HepG2 (cell line): ENCODE results near the gene HSD17B8. TPM values are rescaled to one million over a fixed set of nuclear protein-coding genes. Genes with fewer than 3 reads are reported as not detected.

ENCODE experiments used
- ATF6 ChIP-seq: sonication (generic); formaldehyde crosslinking; conservative IDR thresholded peaks from 2 replicates; pipeline ENCODE4 v1.4.0; 2020; ENCODE audit warnings: missing genetic modification reagents
- HOMEZ ChIP-seq: IDR thresholded peaks from 2 replicates; pipeline ENCODE4 v1.6.1; 2016; ENCODE audit warnings: low read depth
- NCOA1 ChIP-seq: sonication (generic); formaldehyde crosslinking; IDR thresholded peaks from 2 replicates; pipeline ENCODE4 v1.9.0; 2021; ENCODE audit warnings: missing genetic modification reagents
- NFIB ChIP-seq: sonication (generic); formaldehyde crosslinking; IDR thresholded peaks from 2 replicates; pipeline ENCODE4 v1.9.0; 2021; ENCODE audit warnings: missing genetic modification reagents, mild to moderate bottlenecking, borderline replicate concordance
- NFYC ChIP-seq: IDR thresholded peaks from 2 replicates; pipeline ENCODE4 v1.6.1; 2016; ENCODE audit warnings: missing genetic modification reagents, missing compliant biosample characterization
- NR2C2 ChIP-seq: sonication (generic); formaldehyde crosslinking; IDR thresholded peaks from 2 replicates; pipeline ENCODE4 v1.4.0; 2020; ENCODE audit warnings: missing genetic modification reagents, mild to moderate bottlenecking, moderate library complexity, borderline replicate concordance
- POLR2AphosphoS2 ChIP-seq: IDR thresholded peaks from 2 replicates; pipeline ENCODE4 v1.6.1; 2011; ENCODE audit warnings: low read depth, low read length, improper control_type of control experiment
- POLR2G ChIP-seq: fragments of 200-400 bp; formaldehyde crosslinking; IDR thresholded peaks from 2 replicates; pipeline ENCODE4 v1.6.1; 2018; ENCODE audit warnings: mild to moderate bottlenecking, low read depth, low read length, moderate library complexity
- SP2 ChIP-seq: sonication (generic); formaldehyde crosslinking; IDR thresholded peaks from 2 replicates; pipeline ENCODE4 v1.5.1; 2020; ENCODE audit warnings: mild to moderate bottlenecking, missing genetic modification reagents
- U2AF2 ChIP-seq: fragments of 200-400 bp; formaldehyde crosslinking; IDR thresholded peaks from 2 replicates; pipeline ENCODE4 v1.6.1; 2017; ENCODE audit warnings: low read depth, mild to moderate bottlenecking, low read length
- ZBTB34 ChIP-seq: sonication (generic); formaldehyde crosslinking; IDR thresholded peaks from 2 replicates; pipeline ENCODE4 v1.8.0; 2022; ENCODE audit warnings: mild to moderate bottlenecking, missing genetic modification reagents
- ZNF547 ChIP-seq: sonication (generic); formaldehyde crosslinking; IDR thresholded peaks from 2 replicates; pipeline ENCODE4 v1.5.1; 2020; ENCODE audit warnings: mild to moderate bottlenecking, missing genetic modification reagents
- ZNF609 ChIP-seq: sonication (generic); formaldehyde crosslinking; IDR thresholded peaks from 2 replicates; pipeline ENCODE4 v1.4.0; 2020; ENCODE audit warnings: mild to moderate bottlenecking, missing genetic modification reagents, borderline replicate concordance
- ZNF720 ChIP-seq: sonication (generic); formaldehyde crosslinking; IDR thresholded peaks from 2 replicates; pipeline ENCODE4 v1.4.0; 2020; ENCODE audit warnings: missing genetic modification reagents
- ZNF724P ChIP-seq: sonication (generic); formaldehyde crosslinking; IDR thresholded peaks from 2 replicates; pipeline ENCODE4 v1.8.0; 2022; ENCODE audit warnings: missing genetic modification reagents, borderline replicate concordance
- ZNF772 ChIP-seq: sonication (generic); formaldehyde crosslinking; IDR thresholded peaks from 2 replicates; pipeline ENCODE4 v1.5.0; 2020; ENCODE audit warnings: mild to moderate bottlenecking, missing genetic modification reagents
- ZNF782 ChIP-seq: sonication (generic); formaldehyde crosslinking; IDR thresholded peaks from 2 replicates; pipeline ENCODE4 v1.4.0; 2020; ENCODE audit warnings: missing genetic modification reagents, mild to moderate bottlenecking, borderline replicate concordance
- polyA plus RNA-seq, 8 experiments: library from polyadenylated mRNA; depleted of rRNA in 3 of 8; stranded (reverse) in 7 of 8; unstranded in 1 of 8; fragments of >200 nt; fragmentation: Illumina TruSeq in 4 of 8; extraction: Trizol in 4 of 8; gene quantifications; 2 replicates each; pipeline versions ENCODE4 v1.2.1 to v1.2.3, GENCODE V29; 2011 to 2016; ENCODE audit warnings: low read depth in 4 of 8, missing spikeins in 1 of 8, mixed read lengths in 1 of 8; ENCODE audit not compliant: insufficient read depth in 1 of 8
- total RNA-seq, 5 experiments: library from RNA; depleted of rRNA; stranded (reverse); fragments of >200 nt; fragmentation: Illumina TruSeq; extraction: Trizol; gene quantifications; 2 replicates each; pipeline ENCODE4 v1.2.3, GENCODE V29; 2016; ENCODE audit warnings: low read depth in 1 of 5

The HSD17B8 gene
- total and polyA plus RNA-seq, 2 of the 13 experiments (the other 11 are each of a cell fraction or from before 2014, with no cell fraction given), result 12.6 to 20.1 TPM

- no peak for TF ChIP-seq ATF6 (CRISPR knock-in tag)
- peak; percentile 36; the same call in 1 of the 2 replicates for TF ChIP-seq NR2C2
- TF ChIP-seq HOMEZ (CRISPR knock-in tag), result no peak
- TF ChIP-seq U2AF2, result no peak
- no peak for TF ChIP-seq NCOA1
- TF ChIP-seq POLR2AphosphoS2, result no peak
- TF ChIP-seq SP2 (CRISPR knock-in tag), result peak; percentile 72; the same call in 1 of the 2 replicates
- peak; percentile 37; the same call in 1 of the 2 replicates for TF ChIP-seq NFYC
- TF ChIP-seq NFIB (CRISPR knock-in tag), result no peak
- peak; percentile 56; the same call in 1 of the 2 replicates for TF ChIP-seq ZNF724P (CRISPR knock-in tag)
- peak; percentile 39; the same call in 1 of the 2 replicates for TF ChIP-seq ZNF609 (CRISPR knock-in tag)
- TF ChIP-seq ZBTB34 (CRISPR knock-in tag), result no peak
- TF ChIP-seq ZNF547 (CRISPR knock-in tag), result peak; percentile 81; the same call in 1 of the 2 replicates
- peak; percentile 85; the same call in 1 of the 2 replicates for TF ChIP-seq ZNF772
- TF ChIP-seq ZNF720 (CRISPR knock-in tag), result no peak
- no peak for TF ChIP-seq ZNF782 (CRISPR knock-in tag)
- peak; percentile 95 for TF ChIP-seq POLR2G
Measured at GRCh38 chr6:33208091-33208967, 3.9 kb downstream of the HSD17B8 start, which contains the start of gene RING1 (continued).
